Prostate gland (tissue), 2 donors: ENCODE results near the gene GH2. TPM values are rescaled to one million over a fixed set of nuclear protein-coding genes. Genes with fewer than 3 reads are reported as not detected.

Experiments used
- DNase-seq: peaks from one replicate; pipeline ENCODE4 v3.0.0-alpha.2; 2019; ENCODE audit warnings: low spot score
- H3K27ac ChIP-seq, 2 donors: fragments of 200-600 bp; sonication (generic); 2 replicates each; pipeline ENCODE4 v1.5.1; 2017 to 2019
- H3K27me3 ChIP-seq: fragments of 200-600 bp; sonication (generic); replicated peaks from 2 replicates; pipeline ENCODE4 v1.5.1; 2019; ENCODE audit not compliant: insufficient read depth
- H3K36me3 ChIP-seq, 2 donors: fragments of 200-600 bp; sonication (generic); 1 replicate in 1 of 2; 2 replicates in 1 of 2; pipeline versions ENCODE4 v1.5.1 to v1.8.1; 2017 to 2019
- H3K4me1 ChIP-seq: fragments of 200-600 bp; sonication (generic); replicated peaks from 2 replicates; pipeline ENCODE4 v1.5.1; 2019
- H3K4me3 ChIP-seq, 2 donors: fragments of 200-600 bp; sonication (generic); 2 replicates each; pipeline ENCODE4 v1.5.1; 2017 to 2019
- H3K9me3 ChIP-seq: fragments of 200-600 bp; sonication (generic); 2 replicates; pipeline ENCODE4 v1.5.1; 2017
- CTCF ChIP-seq, 4 experiments: fragments of 200-600 bp in 2 of 4; fragments of 450-650 bp in 2 of 4; sonication (generic) in 2 of 4; IDR thresholded peaks; 1 replicate in 3 of 4; 2 replicates in 1 of 4; pipeline ENCODE4 v1.5.1; 2016 to 2019; ENCODE audit warnings: antibody characterized with exemption in 4 of 4, mild to moderate bottlenecking in 2 of 4, moderate library complexity in 2 of 4
- POLR2A ChIP-seq: fragments of 450-650 bp; IDR thresholded peaks from one replicate; pipeline ENCODE4 v1.6.1; 2016; ENCODE audit warnings: antibody characterized with exemption, mild to moderate bottlenecking
- POLR2AphosphoS5 ChIP-seq: sonication (generic); formaldehyde crosslinking; IDR thresholded peaks from one replicate; pipeline ENCODE4 v1.6.1; 2017; ENCODE audit warnings: antibody characterized with exemption
- WGBS: methylation state at CpG from one replicate; pipeline ENCODE4 v1.1.5; 2018; 5-methylcytosine and 5-hydroxymethylcytosine counted together
- intact Hi-C: fragments of 100-400 bp; cut with DNase I; formaldehyde crosslinking; loops from one replicate; pipeline ENCODE4 v1.14.2; 2022
- total RNA-seq, 2 donors: library from RNA; depleted of rRNA; stranded (reverse); fragments of >200 nt; gene quantifications; one replicate each; pipeline ENCODE4 v1.1.0, GENCODE V29; 2016

The GH2 gene
- total RNA-seq, 2 donors from 2014 or later = not detected

- under 1% methylated on average over 73 of the region's 92 CpGs for WGBS
- Histone ChIP-seq H3K27ac (peak within 1 kb of the TSS; percentile 84 to 94), H3K4me3 (peak within 1 kb of the TSS; percentile 76 to 92), H3K36me3 (no peaks in the 10 kb centered on the region), H3K27me3 (no peaks in the 10 kb centered on the region), H3K4me1 (peaks cover 34% of the 10 kb centered on the region), H3K9me3 (no peaks in the 10 kb centered on the region)
- DNase-seq = peak; percentile 98
- intact Hi-C loops = loop anchor here (5.0 kb wide), 1 partner anchor 70 kb away; the partner anchor contains the start of genes CCDC47 and DDX42
- TF ChIP-seq CTCF (IDR thresholded peaks at IDR 0.05) (peak in 2 of 4 experiments; percentile 15 to 27), POLR2A (peak; percentile 78), POLR2AphosphoS5 (peak; percentile 94)
These were observed 39.0 kb downstream of the GH2 start, which contains the start of gene SMARCD2 for GRCh38 chr17:63842540-63843386. Gene SMARCD2, minus strand, starts transcription at chr17:63842685. Its CDS starts 11 bp downstream, at chr17:63842674.

GRCh38 chr17:63842173-63842539, 39.6 kb downstream of the GH2 start:
- Histone ChIP-seq H3K27ac (peak overlapping the region; percentile 84 to 94), H3K4me3 (peak overlapping the region; percentile 76 to 92), H3K4me1 (peaks cover 40% of the 10 kb centered on the region), H3K36me3 (no peaks in the 10 kb centered on the region), H3K27me3 (no peaks in the 10 kb centered on the region), H3K9me3 (no peaks in the 10 kb centered on the region)
- TF ChIP-seq POLR2AphosphoS5 (no peak), CTCF (IDR thresholded peaks at IDR 0.05) (no peak), POLR2A (no peak)
- WGBS = under 1% methylated on average over 36 of the region's 36 CpGs
- peak; percentile 27 for DNase-seq
- intact Hi-C loops = loop anchor here (5.0 kb wide), 1 partner anchor 70 kb away; the partner anchor contains the start of genes CCDC47 and DDX42

- no peaks in the 10 kb centered on the region for H3K36me3 ChIP-seq
- peak; percentile 45 for DNase-seq
- H3K4me1 ChIP-seq = peaks cover 40% of the 10 kb centered on the region
- H3K27me3 ChIP-seq = no peaks in the 10 kb centered on the region
- H3K27ac ChIP-seq = peak overlapping the region; percentile 84 to 94
- H3K4me3 ChIP-seq = peak overlapping the region; percentile 76 to 92
- TF ChIP-seq CTCF (IDR thresholded peaks at IDR 0.05) = no peak
- no peak for TF ChIP-seq POLR2AphosphoS5
- TF ChIP-seq POLR2A = no peak
- intact Hi-C loops = loop anchor here (5.0 kb wide), 1 partner anchor 69 kb away; the partner anchor contains the start of genes CCDC47 and DDX42
- H3K9me3 ChIP-seq = no peaks in the 10 kb centered on the region
- 2% methylated on average over 25 of the region's 26 CpGs for WGBS
These were observed 40.2 kb downstream of the GH2 start for GRCh38 chr17:63841350-63842172.

GRCh38 chr17:63840591-63841349, 41.0 kb downstream of the GH2 start:
- Histone ChIP-seq H3K9me3 (no peaks in the 10 kb centered on the region), H3K27me3 (no peaks in the 10 kb centered on the region), H3K4me3 (peak overlapping the region; percentile 76 to 92), H3K27ac (peak overlapping the region; percentile 84 to 94), H3K36me3 (peaks cover 0 to 3% of the 10 kb centered on the region in 2 donors), H3K4me1 (peaks cover 40% of the 10 kb centered on the region)
- peak; percentile 16 for DNase-seq
- intact Hi-C loops = loop anchor here (5.0 kb wide), 1 partner anchor 68 kb away; the partner anchor contains the start of genes CCDC47 and DDX42
- no peak for TF ChIP-seq POLR2AphosphoS5
- TF ChIP-seq POLR2A = no peak
- no peak for TF ChIP-seq CTCF (IDR thresholded peaks at IDR 0.05)
- WGBS = 37% methylated on average over 4 of the region's 4 CpGs
